IMR-90 (cell line): ENCODE data around the gene NELFCD.

Experiments
- CTCF ChIP-seq: conservative IDR thresholded peaks from 2 replicates; pipeline ENCODE4 v1.5.1; 2012; ENCODE audit warnings: mild to moderate bottlenecking, low read depth, low read length, improper control_type of control experiment
- MAFK ChIP-seq: IDR thresholded peaks from 2 replicates; pipeline ENCODE4 v1.6.1; 2012; ENCODE audit warnings: low read depth, low read length, improper control_type of control experiment
- POLR2A ChIP-seq: IDR thresholded peaks from 2 replicates; pipeline ENCODE4 v1.6.1; 2012; ENCODE audit warnings: mild to moderate bottlenecking, low read depth, low read length
- RAD21 ChIP-seq: IDR thresholded peaks from 2 replicates; pipeline ENCODE4 v1.6.1; 2012; ENCODE audit warnings: low read length, improper control_type of control experiment

- no peak for TF ChIP-seq CTCF
- TF ChIP-seq RAD21: no peak
- no peak for TF ChIP-seq POLR2A
- TF ChIP-seq MAFK: peak; percentile 76
Observed at GRCh38 chr20:58950603-58951002, 30.5 kb upstream of the NELFCD start.
